K562 (cell line): Measurements from ENCODE around the gene UTP14C. TPM values are rescaled to one million over a fixed set of nuclear protein-coding genes. Genes with fewer than 3 reads are reported as not detected.

ENCODE experiments used
- ATAC-seq: fragments of 200-7000 bp; cut with Tn5 transposase; 3 replicates; pipeline ENCODE4 v1.9.1; 2020; ENCODE audit warnings: moderate library complexity
- BruUV-seq: library from RNA; stranded (reverse); fragments of 400-500 nt; replicated peaks from 2 replicates; lab custom pipeline; 2021; lab: Mats Ljungman, UMichigan
- CTCF ChIA-PET: fragments of 300-600 bp; formaldehyde crosslinking; extraction: SDS; loops from one replicate; lab custom pipeline; 2021; ENCODE audit warnings: low intra/inter-chr PET ratio; lab: Yijun Ruan, JAX
- POLR2A ChIA-PET: fragments of 300-600, 350-650 bp; sonication (Branson Sonifier 250); formaldehyde crosslinking; extraction: SDS; loops from one replicate; lab custom pipeline; 2021; ENCODE audit warnings: antibody characterized with exemption, inconsistent platforms; lab: Yijun Ruan, JAX
- DNase-seq, 4 experiments: peaks; one replicate each; pipeline versions ENCODE4 v3.0.0 to v3.0.0-alpha.2; 2011 to 2018; ENCODE audit warnings: low spot score in 3 of 4, mixed read lengths in 3 of 4; ENCODE audit errors: extremely low read depth in 1 of 4
- FAIRE-seq: peaks from 2 replicates; lab custom pipeline; 2011; peaks lifted over from hg19 to GRCh38; lab: Jason Lieb, UNC
- H2AFZ ChIP-seq: 2 replicates; pipeline ENCODE4 v1.6.0; 2011; ENCODE audit warnings: low read depth, low read length, control low read depth, inconsistent platforms
- H3K27ac ChIP-seq: fragments of 200-600 bp; 3 replicates; pipeline ENCODE4 v1.8.0; 2011; ENCODE audit warnings: low read depth, mild to moderate bottlenecking, control low read depth, inconsistent platforms, low read length, moderate library complexity, mixed read lengths; ENCODE audit errors: extremely low read depth
- H3K27me3 ChIP-seq, 2 experiments: fragments of 300-600 bp in 1 of 2; 2 replicates in 1 of 2; 3 replicates in 1 of 2; pipeline versions ENCODE4 v1.6.0 to v1.8.0; 2011; ENCODE audit warnings: inconsistent platforms in 2 of 2, low read length in 2 of 2, mild to moderate bottlenecking in 1 of 2, mixed read lengths in 1 of 2, moderate library complexity in 1 of 2; ENCODE audit not compliant: control insufficient read depth in 2 of 2, insufficient read depth in 2 of 2
- H3K36me3 ChIP-seq: fragments of 300-600 bp; 3 replicates; pipeline ENCODE4 v1.8.0; 2011; ENCODE audit warnings: mild to moderate bottlenecking, low read length, inconsistent platforms; ENCODE audit not compliant: control insufficient read depth, insufficient read depth
- H3K4me1 ChIP-seq, 2 experiments: fragments of 200-600 bp in 1 of 2; replicated peaks in 1 of 2; 2 replicates in 1 of 2; 3 replicates in 1 of 2; pipeline versions ENCODE4 v1.5.1 to v1.8.0; 2011; ENCODE audit warnings: inconsistent platforms in 2 of 2, low read length in 2 of 2, mild to moderate bottlenecking in 1 of 2, mixed read lengths in 1 of 2, moderate library complexity in 1 of 2; ENCODE audit not compliant: control insufficient read depth in 2 of 2, insufficient read depth in 2 of 2
- H3K4me2 ChIP-seq: 2 replicates; pipeline ENCODE4 v1.6.1; 2011; ENCODE audit warnings: low read length, control low read depth, inconsistent platforms, mixed read lengths; ENCODE audit not compliant: insufficient read depth
- H3K4me3 ChIP-seq: fragments of 200-600 bp; sonication (generic), shearing (Covaris generic); 2 replicates; pipeline ENCODE4 v1.5.1; 2016; ENCODE audit warnings: control low read depth, inconsistent platforms
- H3K79me2 ChIP-seq: fragments of 200-600 bp; 3 replicates; pipeline ENCODE4 v1.8.0; 2011; ENCODE audit warnings: low read length, inconsistent platforms; ENCODE audit not compliant: control insufficient read depth, insufficient read depth
- H3K9ac ChIP-seq, 2 experiments: 2 replicates each; pipeline versions ENCODE4 v1.6.0 to v1.6.1; 2011; ENCODE audit warnings: low read depth in 2 of 2, low read length in 2 of 2, control low read depth in 1 of 2, inconsistent platforms in 1 of 2, mild to moderate bottlenecking in 1 of 2, mixed read lengths in 1 of 2; ENCODE audit not compliant: insufficient read depth in 1 of 2
- H3K9me1 ChIP-seq: one replicate; pipeline ENCODE4 v1.6.0; 2011; ENCODE audit warnings: inconsistent platforms, mild to moderate bottlenecking, low read length, moderate library complexity; ENCODE audit not compliant: control insufficient read depth, insufficient read depth
- H3K9me3 ChIP-seq: replicated peaks from 2 replicates; pipeline ENCODE4 v1.5.1; 2011; ENCODE audit warnings: low read depth, low read length, inconsistent platforms; ENCODE audit not compliant: control insufficient read depth, insufficient read depth
- H4K20me1 ChIP-seq: replicated peaks from 2 replicates; pipeline ENCODE4 v1.6.1; 2011; ENCODE audit warnings: low read length, inconsistent platforms, mixed read lengths; ENCODE audit not compliant: control insufficient read depth, insufficient read depth
- IRF2 ChIP-seq: sonication (generic); formaldehyde crosslinking; IDR thresholded peaks from 2 replicates; pipeline ENCODE4 v1.8.1; 2022; ENCODE audit warnings: mild to moderate bottlenecking, missing genetic modification reagents
- KHSRP ChIP-seq: fragments of 450-650 bp; IDR thresholded peaks from 2 replicates; pipeline ENCODE4 v1.6.1; 2017
- SPI1 ChIP-seq: IDR thresholded peaks from 2 replicates; pipeline ENCODE4 v1.6.1; 2011; ENCODE audit warnings: low read depth, low read length, control low read depth, borderline replicate concordance
- TAF15 ChIP-seq: fragments of 200-400 bp; formaldehyde crosslinking; IDR thresholded peaks from 2 replicates; pipeline ENCODE4 v1.6.1; 2017; ENCODE audit warnings: mild to moderate bottlenecking, low read depth, low read length, moderate library complexity
- ZFP36 ChIP-seq: fragments of 150-350 bp; IDR thresholded peaks from 2 replicates; pipeline ENCODE4 v1.6.1; 2018; ENCODE audit warnings: low read length, low read depth; ENCODE audit not compliant: partially characterized antibody
- ZNF121 ChIP-seq: sonication (generic); formaldehyde crosslinking; conservative IDR thresholded peaks from 2 replicates; pipeline ENCODE4 v1.8.0; 2022; ENCODE audit warnings: missing genetic modification reagents
- WGBS: fragments of 100-300 bp; shearing (Covaris generic); methylation state at CpG from one replicate; pipeline ENCODE4 v1.1.6; 2016; ENCODE audit warnings: low coverage, mixed read lengths; ENCODE audit not compliant: insufficient coverage; ENCODE audit errors: missing lambda C conversion rate; 5-methylcytosine and 5-hydroxymethylcytosine counted together
- in situ Hi-C: fragments of 300-500 bp; cut with MboI; formaldehyde crosslinking; loops from 4 replicates; pipeline ENCODE4 v1.15.0; 2018; ENCODE audit warnings: inconsistent platforms, mixed read lengths
- intact Hi-C: fragments of 100-400 bp; cut with micrococcal nuclease; formaldehyde crosslinking; loops from 2 replicates; pipeline ENCODE4 v1.14.2; 2022
- polyA plus RNA-seq, 8 experiments: library from polyadenylated mRNA; depleted of rRNA in 4 of 8; stranded (reverse) in 5 of 8; unstranded in 3 of 8; fragments of >200 nt; fragmentation: Nextera tagmentation in 2 of 8; fragmentation: Illumina TruSeq in 1 of 8; extraction: Ambion mirVana in 2 of 8; extraction: Trizol in 1 of 8; gene quantifications; 2 replicates each; pipeline versions ENCODE4 v1.2.1 to v1.2.3, GENCODE V29; 2011 to 2014; ENCODE audit warnings: inconsistent platforms in 1 of 8, missing spikeins in 1 of 8
- total RNA-seq, 7 experiments: library from RNA; depleted of rRNA in 6 of 7; stranded (reverse); fragments of >200 nt in 6 of 7; fragmentation: Illumina TruSeq in 2 of 7; extraction: Trizol in 2 of 7; gene quantifications; 2 replicates each; pipeline versions ENCODE4 v1.2.1 to v1.2.3, GENCODE V29; 2011 to 2021; ENCODE audit warnings: low replicate concordance in 1 of 7
- TF ChIP-seq, protein P1 (sequence below): IDR thresholded peaks from 2 replicates; pipeline ENCODE4 v1.6.1; 2011; ENCODE audit not compliant: insufficient read length; ENCODE audit errors: extremely low read depth
- TF ChIP-seq, protein P2 (sequence below), 3 experiments: IDR thresholded peaks in 2 of 3; conservative IDR thresholded peaks in 1 of 3; 2 replicates each; pipeline ENCODE4 v1.5.1; 2011 to 2012; ENCODE audit warnings: low read length in 3 of 3, mild to moderate bottlenecking in 3 of 3, control low read depth in 2 of 3, improper control_type of control experiment in 1 of 3, inconsistent platforms in 1 of 3, low read depth in 1 of 3, mixed read lengths in 1 of 3, moderate library complexity in 1 of 3; ENCODE audit not compliant: insufficient read depth in 2 of 3

UTP14C gene
- total and polyA plus RNA-seq, 9 of the 15 experiments (the other 6 are each of a cell fraction or from before 2014, with no cell fraction given) = 3.4 to 10.3 (median 6.0) TPM

DNA sequence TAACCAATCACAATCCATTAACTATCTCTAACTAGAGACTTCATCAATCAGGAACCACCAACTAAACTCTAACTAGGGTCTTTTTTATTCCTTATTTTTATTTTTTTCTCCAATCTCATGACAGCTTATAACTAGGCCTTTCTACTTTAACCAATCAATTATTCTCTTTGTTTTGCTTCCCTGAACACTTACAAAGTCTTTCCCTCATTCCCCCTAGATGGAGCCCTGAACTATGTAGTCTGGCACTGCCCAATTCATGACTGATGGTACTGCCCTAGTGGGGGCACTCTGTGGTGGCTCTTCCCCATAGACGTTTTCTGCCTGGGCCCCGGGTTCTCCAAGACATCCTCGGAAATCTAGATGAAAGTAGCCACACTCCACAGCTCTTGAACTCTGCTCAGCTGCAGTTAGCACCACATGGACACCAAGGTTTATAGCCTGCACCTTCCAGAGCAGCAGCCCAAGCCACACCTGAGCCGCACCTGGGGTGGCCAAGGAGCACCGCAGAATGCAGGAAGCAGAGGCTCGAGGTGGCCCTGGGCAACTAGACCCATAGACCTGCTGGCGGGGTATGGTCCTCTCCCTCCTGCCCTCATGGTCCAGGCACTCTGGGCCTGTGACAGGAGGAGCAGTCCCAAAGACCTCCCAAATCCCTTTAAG lies 19.9 kb upstream of the UTP14C start:
- POLR2A ChIA-PET = no interaction called here
- no peaks in the 10 kb centered on the region for H3K9me1 ChIP-seq
- FAIRE-seq = no peak
- BruUV-seq = no TSS peak
- 78% methylated on average over 6 of the region's 7 CpGs for WGBS
- CTCF ChIA-PET = no interaction called here
- intact Hi-C loops = loop anchor here (5.0 kb wide), 1 partner anchor 107 kb away; no protein-coding TSS in a partner anchor
- H3K36me3 ChIP-seq = peaks cover 6% of the 10 kb centered on the region; the same call in 2 of the 3 replicates
- no peak overlapping the region for H3K4me2 ChIP-seq
- H3K4me3 ChIP-seq = no peak overlapping the region
- H4K20me1 ChIP-seq = no peaks in the 10 kb centered on the region
- no peaks in the 10 kb centered on the region for H3K27me3 ChIP-seq
- no peak for DNase-seq
- H3K79me2 ChIP-seq = peaks cover 79% of the 10 kb centered on the region
- ATAC-seq = no peak
- TF ChIP-seq IRF2 (CRISPR knock-in tag) = no peak
- TF ChIP-seq TAF15 = no peak
- TF ChIP-seq KHSRP = no peak
- TF ChIP-seq, protein P1, sequence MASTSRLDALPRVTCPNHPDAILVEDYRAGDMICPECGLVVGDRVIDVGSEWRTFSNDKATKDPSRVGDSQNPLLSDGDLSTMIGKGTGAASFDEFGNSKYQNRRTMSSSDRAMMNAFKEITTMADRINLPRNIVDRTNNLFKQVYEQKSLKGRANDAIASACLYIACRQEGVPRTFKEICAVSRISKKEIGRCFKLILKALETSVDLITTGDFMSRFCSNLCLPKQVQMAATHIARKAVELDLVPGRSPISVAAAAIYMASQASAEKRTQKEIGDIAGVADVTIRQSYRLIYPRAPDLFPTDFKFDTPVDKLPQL = no peak
- no peak for TF ChIP-seq SPI1
- no peak for TF ChIP-seq ZFP36
- TF ChIP-seq, protein P2, sequence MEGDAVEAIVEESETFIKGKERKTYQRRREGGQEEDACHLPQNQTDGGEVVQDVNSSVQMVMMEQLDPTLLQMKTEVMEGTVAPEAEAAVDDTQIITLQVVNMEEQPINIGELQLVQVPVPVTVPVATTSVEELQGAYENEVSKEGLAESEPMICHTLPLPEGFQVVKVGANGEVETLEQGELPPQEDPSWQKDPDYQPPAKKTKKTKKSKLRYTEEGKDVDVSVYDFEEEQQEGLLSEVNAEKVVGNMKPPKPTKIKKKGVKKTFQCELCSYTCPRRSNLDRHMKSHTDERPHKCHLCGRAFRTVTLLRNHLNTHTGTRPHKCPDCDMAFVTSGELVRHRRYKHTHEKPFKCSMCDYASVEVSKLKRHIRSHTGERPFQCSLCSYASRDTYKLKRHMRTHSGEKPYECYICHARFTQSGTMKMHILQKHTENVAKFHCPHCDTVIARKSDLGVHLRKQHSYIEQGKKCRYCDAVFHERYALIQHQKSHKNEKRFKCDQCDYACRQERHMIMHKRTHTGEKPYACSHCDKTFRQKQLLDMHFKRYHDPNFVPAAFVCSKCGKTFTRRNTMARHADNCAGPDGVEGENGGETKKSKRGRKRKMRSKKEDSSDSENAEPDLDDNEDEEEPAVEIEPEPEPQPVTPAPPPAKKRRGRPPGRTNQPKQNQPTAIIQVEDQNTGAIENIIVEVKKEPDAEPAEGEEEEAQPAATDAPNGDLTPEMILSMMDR (IDR thresholded peaks at IDR 0.05 in 2 of 3, conservative IDR thresholded peaks at IDR 0.05 in 1 of 3; ENCODE audit: insufficient read depth in 2 of 3, low read depth in 1 of 3, low read length in 3 of 3) = peak in 2 of 3 experiments; percentile 4 to 12; a peak in 1 of 6 replicates
- TF ChIP-seq ZNF121 (CRISPR knock-in tag) = no peak
- in situ Hi-C loops = loop anchor here (5.0 kb wide), 1 partner anchor 123 kb away; the partner anchor contains the start of gene NEK5
- no peak overlapping the region for H2AFZ ChIP-seq
- 0 out of 2 replicates have a peak, but pooled peaks cover 1% of the 10 kb centered on the region for H3K9me3 ChIP-seq
- H3K4me1 ChIP-seq = peaks cover 8 to 20% of the 10 kb centered on the region in 2 experiments; a peak in 4 of 5 replicates
- H3K27ac ChIP-seq = no peak overlapping the region
- no peak overlapping the region for H3K9ac ChIP-seq
